DOHH2 (cell line): ENCODE results near the gene MRPL12.

Experiments used
- H3F3A ChIP-seq: fragments of 200-600 bp; sonication (generic), shearing (Covaris generic); 2 replicates; pipeline ENCODE4 v1.6.0; 2016; ENCODE audit warnings: antibody characterized with exemption, mild to moderate bottlenecking; ENCODE audit not compliant: control insufficient read depth, insufficient read depth
- H3K27ac ChIP-seq: fragments of 200-600 bp; sonication (generic); 2 replicates; pipeline ENCODE4 v1.5.1; 2014; ENCODE audit warnings: low read depth, mild to moderate bottlenecking, low read length, moderate library complexity
- H3K27me3 ChIP-seq: fragments of 200-600 bp; sonication (generic); 2 replicates; pipeline ENCODE4 v1.6.1; 2014; ENCODE audit warnings: mild to moderate bottlenecking, low read length, mixed read lengths; ENCODE audit not compliant: control insufficient read depth
- H3K36me3 ChIP-seq: fragments of 200-600 bp; sonication (generic); 2 replicates; pipeline ENCODE4 v1.6.1; 2014; ENCODE audit warnings: mild to moderate bottlenecking, low read length, moderate library complexity, mixed read lengths; ENCODE audit not compliant: control insufficient read depth
- H3K4me1 ChIP-seq: fragments of 200-600 bp; sonication (generic); 2 replicates; pipeline ENCODE4 v1.6.1; 2014; ENCODE audit warnings: mild to moderate bottlenecking, low read length, mixed read lengths; ENCODE audit not compliant: control insufficient read depth
- H3K4me2 ChIP-seq: fragments of 200-600 bp; sonication (generic); 2 replicates; pipeline ENCODE4 v1.6.0; 2014; ENCODE audit warnings: mild to moderate bottlenecking, low read length, moderate library complexity
- H3K4me3 ChIP-seq: fragments of 200-600 bp; sonication (generic); 2 replicates; pipeline ENCODE4 v1.5.1; 2014; ENCODE audit warnings: mild to moderate bottlenecking, low read length, mixed read lengths
- H3K79me2 ChIP-seq: fragments of 200-600 bp; sonication (generic); 2 replicates; pipeline ENCODE4 v1.6.1; 2014; ENCODE audit warnings: mild to moderate bottlenecking, low read length, mixed read lengths; ENCODE audit not compliant: control insufficient read depth
- H3K9me2 ChIP-seq: fragments of 200-600 bp; sonication (generic); replicated peaks from 2 replicates; pipeline ENCODE4 v1.6.1; 2014; ENCODE audit warnings: mild to moderate bottlenecking, low read length, mixed read lengths; ENCODE audit not compliant: control insufficient read depth
- H3K9me3 ChIP-seq: fragments of 200-600 bp; sonication (generic); 2 replicates; pipeline ENCODE4 v1.6.1; 2014; ENCODE audit warnings: antibody characterized with exemption, low read length, mixed read lengths; ENCODE audit not compliant: control insufficient read depth, insufficient read depth
- H4K20me1 ChIP-seq: fragments of 200-600 bp; sonication (generic); 2 replicates; pipeline ENCODE4 v1.6.0; 2014; ENCODE audit warnings: low read depth, mild to moderate bottlenecking, antibody characterized with exemption, low read length, moderate library complexity; ENCODE audit not compliant: control insufficient read depth, insufficient read depth
- EZH2phosphoT487 ChIP-seq: fragments of 200-600 bp; sonication (generic); IDR thresholded peaks from 2 replicates; pipeline ENCODE4 v1.6.1; 2017; ENCODE audit warnings: borderline replicate concordance, mild to moderate bottlenecking, antibody characterized with exemption, low read length, moderate library complexity, mixed read lengths
- TF ChIP-seq, protein P1 (sequence below): fragments of 200-600 bp; sonication (generic); IDR thresholded peaks from one replicate; pipeline ENCODE4 v1.5.1; 2014; ENCODE audit warnings: antibody characterized with exemption, mild to moderate bottlenecking, low read depth, low read length; ENCODE audit not compliant: poor library complexity, severe bottlenecking

MRPL12 gene

DNA sequence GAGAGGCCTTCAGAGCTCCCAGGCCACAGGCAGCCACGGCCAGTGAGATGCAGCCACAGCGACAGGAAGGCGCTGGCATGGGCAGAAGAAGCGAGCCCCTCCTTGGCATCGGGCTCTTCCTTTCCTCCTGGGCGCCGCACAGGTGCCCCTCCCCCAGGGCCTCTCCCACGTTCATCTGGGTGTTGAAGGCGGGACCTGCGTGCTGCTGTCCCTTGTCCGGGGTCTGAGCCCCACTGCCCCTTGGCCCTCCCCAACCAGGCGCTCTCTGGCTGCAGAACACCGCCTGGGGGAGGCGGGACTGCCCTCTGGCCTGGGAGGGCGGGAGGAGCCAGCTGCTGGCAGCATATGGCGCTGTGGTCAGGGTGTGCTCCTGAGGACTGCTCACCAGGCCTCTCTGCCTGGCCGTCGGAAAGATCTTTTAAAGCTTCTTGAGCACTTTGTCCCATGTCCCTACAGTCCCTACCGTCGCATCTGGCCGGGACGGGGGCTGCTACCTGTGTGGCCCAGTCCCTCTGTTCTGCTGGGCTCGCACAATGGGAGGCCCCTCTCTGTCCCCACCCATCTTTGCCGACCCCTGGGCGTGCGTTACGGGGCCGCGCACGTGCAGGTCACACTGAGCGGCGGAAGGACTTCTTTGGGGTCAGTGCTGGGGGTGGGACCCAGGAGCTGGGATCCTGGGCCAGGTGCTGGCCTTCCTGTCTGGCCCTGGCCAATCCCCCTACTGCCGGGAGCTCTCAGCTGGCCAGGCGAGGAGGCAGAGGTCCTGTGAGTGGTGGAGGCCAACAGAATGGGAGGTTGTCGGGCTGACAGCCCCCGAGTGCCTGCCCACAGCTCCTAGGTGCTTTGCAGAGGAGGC lies 10.6 kb downstream of the MRPL12 start:
- H3F3A ChIP-seq = peaks cover 17% of the 10 kb centered on the region
- no peaks in the 10 kb centered on the region for H3K27me3 ChIP-seq
- H3K4me2 ChIP-seq = peak overlapping the region; percentile 68
- H3K27ac ChIP-seq = no peak overlapping the region
- H3K9me2 ChIP-seq = no peaks in the 10 kb centered on the region
- H3K4me3 ChIP-seq = peak overlapping the region; percentile 83
- no peaks in the 10 kb centered on the region for H3K9me3 ChIP-seq
- TF ChIP-seq, protein P1, sequence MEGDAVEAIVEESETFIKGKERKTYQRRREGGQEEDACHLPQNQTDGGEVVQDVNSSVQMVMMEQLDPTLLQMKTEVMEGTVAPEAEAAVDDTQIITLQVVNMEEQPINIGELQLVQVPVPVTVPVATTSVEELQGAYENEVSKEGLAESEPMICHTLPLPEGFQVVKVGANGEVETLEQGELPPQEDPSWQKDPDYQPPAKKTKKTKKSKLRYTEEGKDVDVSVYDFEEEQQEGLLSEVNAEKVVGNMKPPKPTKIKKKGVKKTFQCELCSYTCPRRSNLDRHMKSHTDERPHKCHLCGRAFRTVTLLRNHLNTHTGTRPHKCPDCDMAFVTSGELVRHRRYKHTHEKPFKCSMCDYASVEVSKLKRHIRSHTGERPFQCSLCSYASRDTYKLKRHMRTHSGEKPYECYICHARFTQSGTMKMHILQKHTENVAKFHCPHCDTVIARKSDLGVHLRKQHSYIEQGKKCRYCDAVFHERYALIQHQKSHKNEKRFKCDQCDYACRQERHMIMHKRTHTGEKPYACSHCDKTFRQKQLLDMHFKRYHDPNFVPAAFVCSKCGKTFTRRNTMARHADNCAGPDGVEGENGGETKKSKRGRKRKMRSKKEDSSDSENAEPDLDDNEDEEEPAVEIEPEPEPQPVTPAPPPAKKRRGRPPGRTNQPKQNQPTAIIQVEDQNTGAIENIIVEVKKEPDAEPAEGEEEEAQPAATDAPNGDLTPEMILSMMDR = no peak
- TF ChIP-seq EZH2phosphoT487 = no peak
- peaks cover 36% of the 10 kb centered on the region for H3K36me3 ChIP-seq
- H3K79me2 ChIP-seq = peaks cover 35% of the 10 kb centered on the region
- peaks cover 34% of the 10 kb centered on the region for H3K4me1 ChIP-seq
- H4K20me1 ChIP-seq = no peaks in the 10 kb centered on the region

DNA sequence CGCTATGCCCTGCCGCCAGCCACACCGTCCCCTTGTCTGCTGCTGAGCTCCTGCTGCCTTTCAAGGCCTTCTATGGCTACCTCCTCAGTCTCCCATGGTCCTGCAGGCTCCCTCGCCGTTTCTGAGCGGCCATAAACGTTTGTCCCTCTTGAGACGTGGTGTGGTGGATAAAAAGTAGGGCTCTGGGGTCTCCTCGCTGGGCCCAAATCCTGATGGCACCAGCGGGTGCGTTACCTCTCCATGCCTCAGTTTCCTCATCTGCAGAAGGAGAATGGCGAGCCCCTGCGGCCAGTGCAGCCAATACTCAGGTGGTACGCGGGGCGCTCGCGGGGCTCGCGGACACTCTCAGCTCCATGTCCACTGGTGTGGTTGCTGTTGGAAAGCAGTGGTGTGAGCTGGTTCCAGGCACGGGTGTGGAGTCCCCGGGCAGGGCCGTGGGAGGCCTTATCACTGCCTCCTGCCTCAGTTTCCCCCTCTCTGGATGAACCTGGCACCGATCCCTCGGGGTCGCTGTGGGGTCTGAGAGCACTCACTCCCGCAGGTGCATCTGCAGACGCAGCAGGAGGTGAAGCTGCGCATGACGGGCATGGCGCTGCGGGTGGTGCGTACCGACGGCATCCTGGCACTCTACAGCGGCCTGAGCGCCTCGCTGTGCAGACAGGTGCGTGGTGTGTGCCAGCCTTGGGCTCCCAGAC lies 11.4 kb downstream of the MRPL12 start:
- no peaks in the 10 kb centered on the region for H3K9me2 ChIP-seq
- peaks cover 34% of the 10 kb centered on the region for H3K36me3 ChIP-seq
- no peak overlapping the region for H3K27ac ChIP-seq
- TF ChIP-seq, protein P1 = no peak
- TF ChIP-seq EZH2phosphoT487 = no peak
- H4K20me1 ChIP-seq = no peaks in the 10 kb centered on the region
- peaks cover 35% of the 10 kb centered on the region for H3K79me2 ChIP-seq
- peaks cover 10% of the 10 kb centered on the region for H3F3A ChIP-seq
- H3K4me3 ChIP-seq = no peak overlapping the region
- H3K4me1 ChIP-seq = peaks cover 34% of the 10 kb centered on the region
- no peaks in the 10 kb centered on the region for H3K9me3 ChIP-seq
- H3K27me3 ChIP-seq = no peaks in the 10 kb centered on the region
- H3K4me2 ChIP-seq = peak overlapping the region; percentile 68; the same call in 1 of the 2 replicates

DNA sequence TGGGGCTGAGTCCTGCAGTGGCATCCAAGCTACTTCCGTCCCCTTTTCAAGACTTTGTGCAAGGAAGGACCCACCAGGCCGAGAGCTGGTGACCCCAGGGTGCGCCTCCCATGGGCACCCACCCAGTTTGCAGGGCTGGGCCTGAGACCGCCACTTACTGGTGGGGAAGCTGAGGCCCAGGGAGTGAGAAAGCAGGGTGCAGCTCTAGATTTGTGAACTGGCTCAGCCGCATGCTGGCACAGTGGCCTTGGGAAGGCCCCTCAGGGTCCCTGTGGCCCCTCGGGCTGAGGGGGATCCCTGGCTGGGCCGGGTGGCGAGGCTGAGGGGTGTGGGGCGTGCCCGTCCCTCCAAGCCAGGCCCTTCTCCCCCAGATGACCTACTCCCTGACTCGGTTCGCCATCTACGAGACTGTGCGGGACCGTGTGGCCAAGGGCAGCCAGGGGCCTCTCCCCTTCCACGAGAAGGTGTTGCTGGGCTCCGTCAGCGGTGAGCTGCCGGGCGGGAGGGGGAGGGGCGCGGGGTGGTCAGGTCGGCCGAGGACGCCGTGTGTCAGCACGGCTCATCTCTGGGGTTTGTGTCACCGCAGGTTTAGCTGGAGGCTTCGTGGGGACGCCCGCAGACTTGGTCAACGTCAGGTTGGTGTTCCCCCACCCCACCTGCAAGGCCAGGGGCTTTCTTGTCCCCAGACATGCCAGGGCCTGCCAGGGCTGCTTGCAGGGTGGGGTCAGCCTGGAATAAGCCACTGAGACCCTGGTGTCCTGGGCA lies 12.1 kb downstream of the MRPL12 start:
- Histone ChIP-seq H3K27ac (no peak overlapping the region), H3F3A (peaks cover 3% of the 10 kb centered on the region), H4K20me1 (no peaks in the 10 kb centered on the region), H3K4me1 (peaks cover 27% of the 10 kb centered on the region), H3K4me2 (no peak overlapping the region), H3K9me2 (no peaks in the 10 kb centered on the region), H3K36me3 (peaks cover 36% of the 10 kb centered on the region), H3K4me3 (no peak overlapping the region), H3K27me3 (no peaks in the 10 kb centered on the region), H3K9me3 (no peaks in the 10 kb centered on the region), H3K79me2 (peaks cover 35% of the 10 kb centered on the region)
- TF ChIP-seq EZH2phosphoT487 = no peak
- TF ChIP-seq, protein P1 = no peak
